Measurements from ENCODE around the gene ZNF626.
A peak's percentile ranks its signal among the peaks of the same experiment; 100 is the strongest.
"Not testable (repeated sequence)": the region's sequence is repeated elsewhere in the genome, so short reads cannot be mapped to it uniquely, and the experiment has no call there.

The ZNF626 gene

DNA sequence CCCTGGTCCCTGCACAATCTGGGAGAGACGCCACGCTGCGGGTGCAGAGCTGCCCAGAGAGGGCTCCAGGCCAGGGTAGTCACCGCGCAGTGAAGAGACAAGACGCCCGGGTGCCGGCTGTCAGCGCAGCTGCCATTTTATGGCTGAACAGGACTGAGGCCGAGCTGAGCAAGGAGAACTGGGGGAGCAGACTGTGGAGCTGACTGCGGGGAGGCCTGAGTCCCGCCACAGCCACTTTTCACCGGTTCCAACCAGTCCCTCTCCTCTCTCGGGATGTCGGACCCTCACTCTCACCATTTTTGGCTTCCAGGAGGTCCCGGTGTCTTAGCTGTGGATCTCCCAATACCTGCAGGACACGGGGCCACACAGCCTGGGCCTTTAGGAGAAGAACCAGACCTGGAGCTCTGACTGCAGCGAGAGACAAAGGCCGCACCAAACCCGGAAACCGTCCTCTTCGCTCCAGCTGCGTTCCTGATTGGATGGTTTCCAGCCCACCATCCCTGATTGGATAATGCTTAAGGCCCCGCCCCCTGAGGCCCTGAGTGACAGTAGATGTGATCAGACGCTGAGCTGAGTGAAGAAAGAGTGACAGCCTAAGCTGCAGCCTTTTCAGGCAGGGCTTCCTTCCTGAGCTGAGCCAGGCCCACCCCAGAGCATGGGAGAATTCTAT, at the start of gene ZNF626:
TSS of gene ZNF626 (minus strand) at position 422 of the 670 bp plus-strand sequence. CDS start at position 297, 125 bp downstream.
- DNase-seq (ENCODE audit: extremely low read depth, insufficient read length), result peak; percentile 32
- no peaks in the 10 kb centered on the region; the same call in 1 of the 2 replicates for H3K36me3 ChIP-seq (ENCODE audit: control insufficient read depth, insufficient read depth, low read length)
- TF ChIP-seq, protein P1, sequence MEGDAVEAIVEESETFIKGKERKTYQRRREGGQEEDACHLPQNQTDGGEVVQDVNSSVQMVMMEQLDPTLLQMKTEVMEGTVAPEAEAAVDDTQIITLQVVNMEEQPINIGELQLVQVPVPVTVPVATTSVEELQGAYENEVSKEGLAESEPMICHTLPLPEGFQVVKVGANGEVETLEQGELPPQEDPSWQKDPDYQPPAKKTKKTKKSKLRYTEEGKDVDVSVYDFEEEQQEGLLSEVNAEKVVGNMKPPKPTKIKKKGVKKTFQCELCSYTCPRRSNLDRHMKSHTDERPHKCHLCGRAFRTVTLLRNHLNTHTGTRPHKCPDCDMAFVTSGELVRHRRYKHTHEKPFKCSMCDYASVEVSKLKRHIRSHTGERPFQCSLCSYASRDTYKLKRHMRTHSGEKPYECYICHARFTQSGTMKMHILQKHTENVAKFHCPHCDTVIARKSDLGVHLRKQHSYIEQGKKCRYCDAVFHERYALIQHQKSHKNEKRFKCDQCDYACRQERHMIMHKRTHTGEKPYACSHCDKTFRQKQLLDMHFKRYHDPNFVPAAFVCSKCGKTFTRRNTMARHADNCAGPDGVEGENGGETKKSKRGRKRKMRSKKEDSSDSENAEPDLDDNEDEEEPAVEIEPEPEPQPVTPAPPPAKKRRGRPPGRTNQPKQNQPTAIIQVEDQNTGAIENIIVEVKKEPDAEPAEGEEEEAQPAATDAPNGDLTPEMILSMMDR (IDR thresholded peaks at IDR 0.05; ENCODE audit: insufficient read depth, low read length, poor library complexity, severe bottlenecking), result no peak
- peak within 1 kb of the TSS; percentile 57 for H3K4me3 ChIP-seq (replicated peaks; ENCODE audit: low read depth, low read length)
- H3K27me3 ChIP-seq (replicated peaks; ENCODE audit: control insufficient read depth, insufficient read depth, low read length), result no peaks in the 10 kb centered on the region

DNA sequence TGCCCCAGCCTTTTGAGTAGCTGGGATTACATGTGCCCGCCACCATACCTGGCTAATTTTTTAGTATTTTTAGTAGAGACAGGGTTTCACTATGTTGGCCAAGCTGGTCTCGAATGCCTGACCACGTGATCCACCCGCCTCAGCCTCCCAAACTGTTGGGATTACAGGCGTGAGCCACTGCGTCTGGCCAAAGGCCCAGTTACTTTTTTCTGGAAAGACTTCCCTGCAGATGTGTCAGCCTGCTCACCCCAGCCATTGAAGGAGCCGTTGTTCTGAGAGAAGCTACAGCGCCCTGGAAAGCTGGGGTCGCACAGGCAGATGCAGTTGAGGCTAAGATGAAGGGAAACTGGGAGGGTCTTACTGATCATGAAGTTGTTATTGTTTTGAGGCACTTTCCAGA, 7.9 kb upstream of the ZNF626 start:
- Histone ChIP-seq H3K36me3 (ENCODE audit: control insufficient read depth, insufficient read depth, low read length) (no peaks in the 10 kb centered on the region), H3K4me3 (replicated peaks; ENCODE audit: low read depth, low read length) (no peak overlapping the region), H3K27me3 (replicated peaks; ENCODE audit: control insufficient read depth, insufficient read depth, low read length) (no peaks in the 10 kb centered on the region)
- DNase-seq (ENCODE audit: extremely low read depth, insufficient read length), result no peak
- TF ChIP-seq, protein P1 (IDR thresholded peaks at IDR 0.05; ENCODE audit: insufficient read depth, low read length, poor library complexity, severe bottlenecking), result no peak

DNA sequence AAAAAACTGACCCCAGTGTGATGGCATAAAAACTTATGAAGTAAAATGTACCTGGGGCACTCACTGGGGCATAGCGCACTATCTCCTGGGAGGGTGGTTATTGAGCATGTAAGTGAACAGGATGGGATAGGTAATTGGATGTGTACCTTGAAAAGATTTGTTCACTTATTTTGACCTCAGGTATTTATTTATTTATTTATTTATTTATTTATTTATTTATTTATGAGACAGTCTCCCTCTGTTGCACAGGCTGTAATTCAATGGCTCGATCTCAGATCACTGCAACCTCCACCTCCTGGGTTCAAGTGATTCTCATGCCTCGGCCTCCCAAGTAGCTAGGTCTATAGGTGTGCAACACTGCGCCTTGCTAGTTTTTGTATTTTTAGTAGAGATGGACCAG, 5.9 kb upstream of the ZNF626 start:
- TF ChIP-seq, protein P1 (IDR thresholded peaks at IDR 0.05; ENCODE audit: insufficient read depth, low read length, poor library complexity, severe bottlenecking), result no peak
- Histone ChIP-seq H3K27me3 (replicated peaks; ENCODE audit: control insufficient read depth, insufficient read depth, low read length) (no peaks in the 10 kb centered on the region), H3K36me3 (ENCODE audit: control insufficient read depth, insufficient read depth, low read length) (no peaks in the 10 kb centered on the region), H3K4me3 (replicated peaks; ENCODE audit: low read depth, low read length) (no peak overlapping the region)
- no peak for DNase-seq (ENCODE audit: extremely low read depth, insufficient read length)

DNA sequence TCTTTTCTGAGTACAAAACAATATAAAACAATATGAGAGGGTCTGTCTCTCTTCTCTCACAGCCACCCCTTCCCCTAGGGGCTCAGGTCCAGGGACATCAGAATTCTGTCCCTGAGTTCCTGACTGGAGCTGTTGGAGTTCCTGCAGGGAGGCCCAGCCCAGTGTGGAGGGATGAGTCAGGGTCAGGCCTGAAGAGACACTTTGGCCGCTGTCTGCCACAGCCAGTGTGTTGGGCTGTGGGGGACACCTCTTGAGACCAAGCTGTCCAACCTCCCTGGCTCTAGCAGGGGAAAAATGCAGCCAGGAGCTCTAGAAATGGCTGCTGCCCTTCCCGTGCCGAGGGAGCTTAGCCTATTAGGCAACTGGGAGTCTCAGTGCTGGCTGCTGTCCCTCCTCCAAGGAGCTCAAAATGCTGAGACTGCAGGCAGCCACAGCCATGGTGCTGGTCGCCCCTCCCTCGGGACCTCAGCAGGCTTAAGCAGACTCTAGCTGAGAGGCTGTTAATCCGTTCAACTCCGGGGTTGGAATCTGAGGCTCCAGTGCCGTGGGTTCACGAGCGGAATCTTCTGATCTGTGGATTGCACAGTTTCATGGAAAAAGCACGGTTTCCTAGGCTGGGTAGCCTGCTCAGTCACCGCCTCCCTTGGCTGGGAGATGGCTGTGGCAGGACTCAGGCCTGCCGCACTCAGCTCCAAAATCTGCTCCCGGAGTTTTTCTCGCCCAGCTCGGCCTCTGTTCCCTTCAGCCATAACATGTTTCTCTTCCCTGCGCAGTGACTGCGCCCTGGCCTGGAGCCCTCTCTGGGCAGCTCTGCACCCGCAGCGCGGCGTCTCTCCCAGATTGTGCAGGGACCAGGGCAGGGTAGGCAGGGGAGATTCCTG, 3.8 kb upstream of the ZNF626 start:
- DNase-seq (ENCODE audit: extremely low read depth, insufficient read length), result no peak
- TF ChIP-seq, protein P1 (IDR thresholded peaks at IDR 0.05; ENCODE audit: insufficient read depth, low read length, poor library complexity, severe bottlenecking), result no peak
- Histone ChIP-seq H3K27me3 (replicated peaks; ENCODE audit: control insufficient read depth, insufficient read depth, low read length) (no peaks in the 10 kb centered on the region), H3K4me3 (replicated peaks; ENCODE audit: low read depth, low read length) (no peak overlapping the region), H3K36me3 (ENCODE audit: control insufficient read depth, insufficient read depth, low read length) (no peaks in the 10 kb centered on the region)

DNA sequence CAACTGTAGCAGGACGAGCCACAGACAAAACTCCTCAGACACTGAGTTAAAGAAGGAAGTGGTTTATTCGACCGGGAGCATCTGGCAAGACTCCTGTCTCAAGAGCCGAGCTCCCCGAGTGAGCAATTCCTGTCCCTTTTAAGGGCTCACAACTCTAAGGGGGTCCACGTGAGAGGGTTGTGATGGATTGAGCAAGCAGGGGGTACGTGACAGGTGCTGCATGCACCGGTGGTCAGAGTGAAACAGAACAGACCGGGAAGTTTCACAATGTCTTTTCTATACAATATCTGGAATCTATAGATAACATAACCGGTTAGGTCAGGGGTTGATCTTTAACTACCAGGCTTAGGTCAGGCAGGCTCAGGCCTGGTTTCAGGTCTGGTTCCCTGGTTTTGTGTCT, 3.1 kb upstream of the ZNF626 start:
- not testable (repeated sequence) for DNase-seq (ENCODE audit: extremely low read depth, insufficient read length); H3K4me3 ChIP-seq (replicated peaks; ENCODE audit: low read depth, low read length); H3K27me3 ChIP-seq (replicated peaks; ENCODE audit: control insufficient read depth, insufficient read depth, low read length); H3K36me3 ChIP-seq (ENCODE audit: control insufficient read depth, insufficient read depth, low read length)

DNA sequence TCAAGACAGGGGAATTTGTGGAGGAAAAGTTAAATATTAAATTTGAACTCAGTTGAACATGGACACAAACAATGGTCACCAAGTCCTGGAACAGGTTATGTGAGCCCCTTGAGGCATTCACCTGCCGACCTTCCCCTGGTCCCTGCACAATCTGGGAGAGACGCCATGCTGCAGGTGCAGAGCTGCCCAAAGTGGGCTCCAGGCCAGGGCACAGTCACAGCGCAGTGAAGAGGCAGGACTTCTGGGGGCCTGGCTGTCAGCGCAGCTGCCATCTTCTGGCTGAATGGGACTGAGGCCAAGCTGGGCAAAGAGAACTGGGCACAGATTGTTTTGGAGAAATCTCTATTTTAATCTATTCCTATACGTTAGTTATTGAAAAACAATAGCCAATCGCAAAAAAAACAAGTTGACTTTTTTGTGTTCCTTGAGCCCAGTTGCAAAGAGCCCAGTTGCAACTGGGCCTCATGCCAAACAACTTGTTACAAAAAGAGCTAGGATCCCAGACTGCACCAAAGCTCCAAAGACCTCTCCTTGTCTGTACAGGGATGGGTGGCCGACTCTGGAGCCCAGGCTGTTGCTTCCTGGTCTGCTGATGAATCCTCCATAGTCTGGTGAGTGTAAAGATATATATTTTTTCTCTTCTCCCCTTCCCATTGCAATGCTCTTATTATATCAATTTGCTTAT, 1.2 kb upstream of the ZNF626 start:
- no peak for DNase-seq (ENCODE audit: extremely low read depth, insufficient read length)
- no peak overlapping the region for H3K4me3 ChIP-seq (replicated peaks; ENCODE audit: low read depth, low read length)
- TF ChIP-seq, protein P1 (IDR thresholded peaks at IDR 0.05; ENCODE audit: insufficient read depth, low read length, poor library complexity, severe bottlenecking), result no peak
- no peaks in the 10 kb centered on the region; the same call in 1 of the 2 replicates for H3K36me3 ChIP-seq (ENCODE audit: control insufficient read depth, insufficient read depth, low read length)
- no peaks in the 10 kb centered on the region for H3K27me3 ChIP-seq (replicated peaks; ENCODE audit: control insufficient read depth, insufficient read depth, low read length)
